Parathyroid adenoma (tissue), 2 donors: Measurements from ENCODE around the gene ABLIM2.

Experiments
- H2AFZ ChIP-seq: fragments of 300-600 bp; sonication (generic); one replicate; pipeline ENCODE4 v1.7.0; 2017; ENCODE audit warnings: antibody characterized with exemption, mild to moderate bottlenecking
- H3K27ac ChIP-seq: fragments of 300-600 bp; sonication (generic); one replicate; pipeline ENCODE4 v1.7.0; 2017
- H3K27me3 ChIP-seq: fragments of 300-600 bp; sonication (generic); one replicate; pipeline ENCODE4 v1.7.0; 2017; ENCODE audit warnings: low read length; ENCODE audit not compliant: control insufficient read depth, insufficient read depth
- H3K36me3 ChIP-seq: fragments of 300-600 bp; sonication (generic); one replicate; pipeline ENCODE4 v1.7.0; 2017; ENCODE audit warnings: low read length; ENCODE audit not compliant: control insufficient read depth, insufficient read depth
- H3K4me1 ChIP-seq: fragments of 300-600 bp; sonication (generic); one replicate; pipeline ENCODE4 v1.7.0; 2017; ENCODE audit warnings: control low read depth
- H3K4me2 ChIP-seq: fragments of 300-600 bp; sonication (generic); one replicate; pipeline ENCODE4 v1.7.0; 2017; ENCODE audit warnings: low read length
- H3K4me3 ChIP-seq: fragments of 300-600 bp; sonication (generic); one replicate; pipeline ENCODE4 v1.7.0; 2017; ENCODE audit warnings: low read depth, low read length
- H3K79me2 ChIP-seq: fragments of 300-600 bp; sonication (generic); one replicate; pipeline ENCODE4 v1.7.0; 2017; ENCODE audit warnings: control low read depth
- H3K9ac ChIP-seq: fragments of 300-600 bp; sonication (generic); one replicate; pipeline ENCODE4 v1.7.0; 2017; ENCODE audit warnings: mild to moderate bottlenecking
- H3K9me3 ChIP-seq: fragments of 300-600 bp; sonication (generic); one replicate; pipeline ENCODE4 v1.7.0; 2017; ENCODE audit warnings: low read length; ENCODE audit not compliant: control insufficient read depth
- TF ChIP-seq, protein P1 (sequence below): fragments of 300-600 bp; sonication (generic); IDR thresholded peaks from one replicate; pipeline ENCODE4 v1.7.0; 2017; ENCODE audit warnings: antibody characterized with exemption, mild to moderate bottlenecking
- donor health status: primary hyperparathyroidism.

Gene ABLIM2

GRCh38 chr4:7967501-7968261 is 190.9 kb downstream of the ABLIM2 start:
- H3K4me3 ChIP-seq, result no peak overlapping the region
- no peaks in the 10 kb centered on the region for H3K36me3 ChIP-seq
- H3K27me3 ChIP-seq, result no peaks in the 10 kb centered on the region
- H3K4me2 ChIP-seq, result no peak overlapping the region
- H2AFZ ChIP-seq, result no peak overlapping the region
- no peak overlapping the region for H3K9ac ChIP-seq
- TF ChIP-seq, protein P1, sequence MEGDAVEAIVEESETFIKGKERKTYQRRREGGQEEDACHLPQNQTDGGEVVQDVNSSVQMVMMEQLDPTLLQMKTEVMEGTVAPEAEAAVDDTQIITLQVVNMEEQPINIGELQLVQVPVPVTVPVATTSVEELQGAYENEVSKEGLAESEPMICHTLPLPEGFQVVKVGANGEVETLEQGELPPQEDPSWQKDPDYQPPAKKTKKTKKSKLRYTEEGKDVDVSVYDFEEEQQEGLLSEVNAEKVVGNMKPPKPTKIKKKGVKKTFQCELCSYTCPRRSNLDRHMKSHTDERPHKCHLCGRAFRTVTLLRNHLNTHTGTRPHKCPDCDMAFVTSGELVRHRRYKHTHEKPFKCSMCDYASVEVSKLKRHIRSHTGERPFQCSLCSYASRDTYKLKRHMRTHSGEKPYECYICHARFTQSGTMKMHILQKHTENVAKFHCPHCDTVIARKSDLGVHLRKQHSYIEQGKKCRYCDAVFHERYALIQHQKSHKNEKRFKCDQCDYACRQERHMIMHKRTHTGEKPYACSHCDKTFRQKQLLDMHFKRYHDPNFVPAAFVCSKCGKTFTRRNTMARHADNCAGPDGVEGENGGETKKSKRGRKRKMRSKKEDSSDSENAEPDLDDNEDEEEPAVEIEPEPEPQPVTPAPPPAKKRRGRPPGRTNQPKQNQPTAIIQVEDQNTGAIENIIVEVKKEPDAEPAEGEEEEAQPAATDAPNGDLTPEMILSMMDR, result no peak
- H3K27ac ChIP-seq, result peak overlapping the region; percentile 54
- H3K4me1 ChIP-seq, result peaks cover 12% of the 10 kb centered on the region
- H3K9me3 ChIP-seq, result no peaks in the 10 kb centered on the region
- no peaks in the 10 kb centered on the region for H3K79me2 ChIP-seq

GRCh38 chr4:7967063-7967440 is 191.6 kb downstream of the ABLIM2 start:
- no peak overlapping the region for H3K9ac ChIP-seq
- no peak overlapping the region for H3K4me3 ChIP-seq
- no peaks in the 10 kb centered on the region for H3K79me2 ChIP-seq
- no peaks in the 10 kb centered on the region for H3K27me3 ChIP-seq
- H3K9me3 ChIP-seq, result no peaks in the 10 kb centered on the region
- peaks cover 12% of the 10 kb centered on the region for H3K4me1 ChIP-seq
- H3K27ac ChIP-seq, result no peak overlapping the region
- no peaks in the 10 kb centered on the region for H3K36me3 ChIP-seq
- no peak overlapping the region for H3K4me2 ChIP-seq
- TF ChIP-seq, protein P1, result no peak
- no peak overlapping the region for H2AFZ ChIP-seq

GRCh38 chr4:7966281-7967062 is 192.1 kb downstream of the ABLIM2 start:
- H3K27me3 ChIP-seq, result no peaks in the 10 kb centered on the region
- H3K4me1 ChIP-seq, result peaks cover 12% of the 10 kb centered on the region
- TF ChIP-seq, protein P1, result no peak

GRCh38 chr4:7964890-7965662 is 193.5 kb downstream of the ABLIM2 start:
- H3K4me1 ChIP-seq, result peaks cover 11% of the 10 kb centered on the region
- no peak overlapping the region for H3K4me3 ChIP-seq
- H3K27me3 ChIP-seq, result no peaks in the 10 kb centered on the region
- H3K4me2 ChIP-seq, result peak overlapping the region; percentile 53
- no peaks in the 10 kb centered on the region for H3K9me3 ChIP-seq
- TF ChIP-seq, protein P1, result no peak
- no peak overlapping the region for H2AFZ ChIP-seq
- no peaks in the 10 kb centered on the region for H3K79me2 ChIP-seq
- no peaks in the 10 kb centered on the region for H3K36me3 ChIP-seq
- no peak overlapping the region for H3K9ac ChIP-seq
- H3K27ac ChIP-seq, result peak overlapping the region; percentile 53

More at GRCh38 chr4:7966281-7967062, 192.1 kb downstream of the ABLIM2 start:
- Histone ChIP-seq H3K9ac (no peak overlapping the region), H2AFZ (no peak overlapping the region), H3K27ac (no peak overlapping the region), H3K36me3 (no peaks in the 10 kb centered on the region), H3K4me2 (no peak overlapping the region), H3K79me2 (no peaks in the 10 kb centered on the region), H3K9me3 (no peaks in the 10 kb centered on the region), H3K4me3 (no peak overlapping the region)
